SK-MEL-5 (cell line): ENCODE measurements around the gene MIER2. TPM values are rescaled to one million over a fixed set of nuclear protein-coding genes. Genes with fewer than 3 reads are reported as not detected.
"Not testable (repeated sequence)": the region's sequence is repeated elsewhere in the genome, so short reads cannot be mapped to it uniquely, and the experiment has no call there.

ENCODE experiments used
- DNase-seq: peaks from one replicate; pipeline ENCODE4 v3.0.0-alpha.2; 2016; ENCODE audit warnings: low read depth, low spot score
- in situ Hi-C: cut with HindIII; loops from 2 replicates; pipeline ENCODE4 v1.10.0; 2016; ENCODE audit warnings: low sequenced_read_pairs, high pct_unique_total_duplicates, low pct_unique_long_range_greater_than_20kb
- total RNA-seq: library from RNA; depleted of rRNA; stranded (reverse); fragments of >200 nt; shearing (Covaris generic); gene quantifications from 2 replicates; pipeline ENCODE4 v1.2.3, GENCODE V29; 2014

Gene MIER2
- total RNA-seq, 1 experiment from 2014 or later = 8.2 TPM

GRCh38 chr19:367963-368629 is 23.5 kb upstream of the MIER2 start:
- DNase-seq = no peak
- in situ Hi-C loops = no loop called here

- in situ Hi-C loops = no loop called here
- DNase-seq = no peak
These were observed 23.0 kb upstream of the MIER2 start for GRCh38 chr19:367561-367960.

GRCh38 chr19:366951-367350 is 22.4 kb upstream of the MIER2 start:
- DNase-seq = no peak

GRCh38 chr19:366205-366783 is 21.7 kb upstream of the MIER2 start:
- no peak for DNase-seq
- in situ Hi-C loops = no loop called here

More at GRCh38 chr19:366951-367350, 22.4 kb upstream of the MIER2 start:
- in situ Hi-C loops = no loop called here

GRCh38 chr19:364496-365287 is 20.1 kb upstream of the MIER2 start:
- in situ Hi-C loops = no loop called here
- no peak for DNase-seq

GRCh38 chr19:362683-363082 is 18.1 kb upstream of the MIER2 start:
- no peak for DNase-seq
- in situ Hi-C loops = no loop called here

- DNase-seq = no peak
- in situ Hi-C loops = no loop called here
These were observed 17.6 kb upstream of the MIER2 start for GRCh38 chr19:362154-362553.

GRCh38 chr19:359653-359925 is 15.0 kb upstream of the MIER2 start:
- in situ Hi-C loops = no loop called here
- no peak for DNase-seq

- DNase-seq, in situ Hi-C loops: not testable (repeated sequence)
These were observed 10.9 kb upstream of the MIER2 start for GRCh38 chr19:355536-355935.

- no peak for DNase-seq
- in situ Hi-C loops = no loop called here
These were observed 10.5 kb upstream of the MIER2 start for GRCh38 chr19:355134-355533.

GRCh38 chr19:351976-352625 is 7.5 kb upstream of the MIER2 start:
- no peak for DNase-seq
- in situ Hi-C loops = no loop called here

- in situ Hi-C loops = no loop called here
- no peak for DNase-seq
These were observed 3.6 kb upstream of the MIER2 start for GRCh38 chr19:347946-348861.

- DNase-seq = no peak
- in situ Hi-C loops = no loop called here
These were observed 804 bp upstream of the MIER2 start for GRCh38 chr19:345320-345879.

- DNase-seq = no peak
- in situ Hi-C loops = no loop called here
These were observed 513 bp downstream of the MIER2 start for GRCh38 chr19:343941-344624.

- in situ Hi-C loops = no loop called here
- DNase-seq = no peak
These were observed 1.1 kb downstream of the MIER2 start for GRCh38 chr19:343451-343931.

- no peak for DNase-seq
- in situ Hi-C loops = no loop called here
These were observed 1.7 kb downstream of the MIER2 start for GRCh38 chr19:342801-343421.
